ENCODE measurements around the gene EPHA8. TPM values are rescaled to one million over a fixed set of nuclear protein-coding genes. Genes with fewer than 3 reads are reported as not detected.

Gene EPHA8
- total and polyA plus RNA-seq, 2 of the 4 experiments (the other 2 are of a cell fraction): not detected

- ChIA-PET POLR2A (ENCODE audit: unreplicated experiment) (no interaction called here), CTCF (interaction anchor here (0.6 kb wide), 1 partner anchor 10 kb away, joined by 5 read pairs; no protein-coding TSS in a partner anchor)
- no peak overlapping the region for H3K14ac ChIP-seq (replicated peaks; ENCODE audit: low read depth, low read length)
- H2AK5ac ChIP-seq (ENCODE audit: low read depth, low read length): no peak overlapping the region
- no peak overlapping the region for H2AK9ac ChIP-seq (replicated peaks; ENCODE audit: low read depth, low read length, poor library complexity)
- ATAC-seq (ENCODE audit: low read depth) (no peak), DNase-seq (no peak)
- no peak overlapping the region for H2BK20ac ChIP-seq (ENCODE audit: low read depth, low read length)
- no peak overlapping the region for H4K5ac ChIP-seq (ENCODE audit: low read depth, low read length)
- no peaks in the 10 kb centered on the region for H3K79me1 ChIP-seq (ENCODE audit: low read depth in 1 of 2, low read length in 2 of 2)
- H3K23ac ChIP-seq (ENCODE audit: low read depth, low read length): no peak overlapping the region
- TF ChIP-seq RCOR1 (IDR thresholded peaks at IDR 0.05; ENCODE audit: insufficient replicate concordance, low read length): no peak
- no peak for TF ChIP-seq POLR2A (IDR thresholded peaks at IDR 0.05; ENCODE audit: low read depth, low read length)
- no peak for TF ChIP-seq SMC3 (IDR thresholded peaks at IDR 0.05; ENCODE audit: low read depth, low read length)
- no peak for TF ChIP-seq NFE2L2 (IDR thresholded peaks at IDR 0.05; ENCODE audit: low read depth, low read length)
- no peak for TF ChIP-seq BHLHE40 (IDR thresholded peaks at IDR 0.05; ENCODE audit: low read depth, low read length)
- TF ChIP-seq FOS (IDR thresholded peaks at IDR 0.05; ENCODE audit: low read depth, low read length): no peak
- TF ChIP-seq MAFK (IDR thresholded peaks at IDR 0.05; ENCODE audit: low read depth, low read length): no peak
- TF ChIP-seq MXI1 (IDR thresholded peaks at IDR 0.05; ENCODE audit: borderline replicate concordance, low read depth, low read length): no peak
- WGBS, 2 experiments (ENCODE audit: extremely low coverage in 2 of 2, insufficient read length in 1 of 2): 84% methylated on average over 12 of the region's 34 CpGs; no CpG with 5 or more reads in 1 of the 2 experiments
- H4K8ac ChIP-seq (ENCODE audit: low read depth in 2 of 2, low read length in 2 of 2): no peak overlapping the region
- no peak overlapping the region for H2BK15ac ChIP-seq (ENCODE audit: low read depth, low read length)
- H3K4me1 ChIP-seq (ENCODE audit: control insufficient read depth, insufficient read depth, low read length): no peaks in the 10 kb centered on the region
- BruUV-seq (replicated peaks): no TSS peak
- H3K9me3 ChIP-seq (ENCODE audit: control insufficient read depth, insufficient read depth, low read length): no peaks in the 10 kb centered on the region
- peaks cover 67% of the 10 kb centered on the region for H3K27me3 ChIP-seq (ENCODE audit: control insufficient read depth, insufficient read depth, low read length)
- no peak overlapping the region for H3K9ac ChIP-seq (ENCODE audit: low read depth, low read length)
- H3K56ac ChIP-seq (ENCODE audit: extremely low read depth, insufficient read depth, low read length): no peak overlapping the region
- no peak overlapping the region for H3K4ac ChIP-seq (ENCODE audit: low read depth, low read length)
- H2BK120ac ChIP-seq (ENCODE audit: low read depth, low read length): no peak overlapping the region
- H3K18ac ChIP-seq (ENCODE audit: low read depth, low read length): no peak overlapping the region
- dilution Hi-C loops (cut with HindIII; ENCODE audit: low sequenced_read_pairs, unreplicated experiment) (no loop called here), intact Hi-C loops (cut with micrococcal nuclease) (no loop called here), in situ Hi-C loops (cut with MboI; ENCODE audit: low sequenced_read_pairs) (no loop called here)
- no peaks in the 10 kb centered on the region for H3K36me3 ChIP-seq (ENCODE audit: control insufficient read depth, insufficient read depth, low read length)
- H4K20me1 ChIP-seq (ENCODE audit: insufficient read depth, low read length): no peaks in the 10 kb centered on the region
- H4K91ac ChIP-seq (ENCODE audit: insufficient read depth, low read depth, low read length): no peak overlapping the region
- no peak overlapping the region for H3K4me2 ChIP-seq (ENCODE audit: low read depth, low read length)
- no peak overlapping the region for H3K27ac ChIP-seq (ENCODE audit: insufficient read depth, low read length)
- H2BK5ac ChIP-seq (ENCODE audit: low read depth, low read length, poor library complexity, severe bottlenecking): no peak overlapping the region
- H2AFZ ChIP-seq (replicated peaks; ENCODE audit: low read length, poor library complexity): no peak overlapping the region
- no peaks in the 10 kb centered on the region; the same call in 1 of the 2 replicates for H3K9me1 ChIP-seq (ENCODE audit: insufficient read depth, low read length)
- H3K4me3 ChIP-seq (ENCODE audit: insufficient read depth, low read depth, low read length): no peak overlapping the region
Measured at GRCh38 chr1:22570140-22570909, 7.0 kb downstream of the EPHA8 start.
